ENCODE measurements around the gene MTHFD1L.
"Not testable (repeated sequence)": the region's sequence is repeated elsewhere in the genome, so short reads cannot be mapped to it uniquely, and the experiment has no call there.

GRCh38 chr6:150854392-150854791 lies 11.1 kb upstream of the MTHFD1L start:
- TF ChIP-seq, protein P1, sequence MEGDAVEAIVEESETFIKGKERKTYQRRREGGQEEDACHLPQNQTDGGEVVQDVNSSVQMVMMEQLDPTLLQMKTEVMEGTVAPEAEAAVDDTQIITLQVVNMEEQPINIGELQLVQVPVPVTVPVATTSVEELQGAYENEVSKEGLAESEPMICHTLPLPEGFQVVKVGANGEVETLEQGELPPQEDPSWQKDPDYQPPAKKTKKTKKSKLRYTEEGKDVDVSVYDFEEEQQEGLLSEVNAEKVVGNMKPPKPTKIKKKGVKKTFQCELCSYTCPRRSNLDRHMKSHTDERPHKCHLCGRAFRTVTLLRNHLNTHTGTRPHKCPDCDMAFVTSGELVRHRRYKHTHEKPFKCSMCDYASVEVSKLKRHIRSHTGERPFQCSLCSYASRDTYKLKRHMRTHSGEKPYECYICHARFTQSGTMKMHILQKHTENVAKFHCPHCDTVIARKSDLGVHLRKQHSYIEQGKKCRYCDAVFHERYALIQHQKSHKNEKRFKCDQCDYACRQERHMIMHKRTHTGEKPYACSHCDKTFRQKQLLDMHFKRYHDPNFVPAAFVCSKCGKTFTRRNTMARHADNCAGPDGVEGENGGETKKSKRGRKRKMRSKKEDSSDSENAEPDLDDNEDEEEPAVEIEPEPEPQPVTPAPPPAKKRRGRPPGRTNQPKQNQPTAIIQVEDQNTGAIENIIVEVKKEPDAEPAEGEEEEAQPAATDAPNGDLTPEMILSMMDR (IDR thresholded peaks at IDR 0.05): not testable (repeated sequence)
- TF ChIP-seq POLR2A (IDR thresholded peaks at IDR 0.05): not testable (repeated sequence)

All from Peyer's patch (tissue), 4 donors.